H9 (cell line): ENCODE measurements around the gene EMX2. TPM values are rescaled to one million over a fixed set of nuclear protein-coding genes. Genes with fewer than 3 reads are reported as not detected.
"Not testable (repeated sequence)": the region's sequence is repeated elsewhere in the genome, so short reads cannot be mapped to it uniquely, and the experiment has no call there.

ENCODE experiments used
- DNase-seq: peaks from one replicate; pipeline ENCODE4 v3.0.0-alpha.2; 2017
- H2AFZ ChIP-seq: one replicate; pipeline ENCODE4 v1.6.1; 2013; ENCODE audit warnings: mild to moderate bottlenecking, low read length, control low read depth, moderate library complexity
- H2AK5ac ChIP-seq: 2 replicates; pipeline ENCODE4 v1.6.1; 2013; ENCODE audit warnings: low read length, control low read depth, mixed read lengths; ENCODE audit not compliant: insufficient read length
- H2BK120ac ChIP-seq: one replicate; pipeline ENCODE4 v1.6.1; 2013; ENCODE audit warnings: low read depth, mild to moderate bottlenecking, low read length, control low read depth, inconsistent platforms; ENCODE audit not compliant: poor library complexity, severe bottlenecking
- H2BK12ac ChIP-seq: 2 replicates; pipeline ENCODE4 v1.6.1; 2013; ENCODE audit warnings: low read length, control low read depth, mixed read lengths, low read depth; ENCODE audit not compliant: insufficient read length
- H2BK15ac ChIP-seq: 2 replicates; pipeline ENCODE4 v1.6.1; 2013; ENCODE audit warnings: low read depth, low read length, control low read depth
- H2BK20ac ChIP-seq: one replicate; pipeline ENCODE4 v1.6.1; 2013; ENCODE audit warnings: low read depth, mild to moderate bottlenecking, low read length, control low read depth, inconsistent platforms; ENCODE audit not compliant: poor library complexity, severe bottlenecking
- H2BK5ac ChIP-seq: 2 replicates; pipeline ENCODE4 v1.6.1; 2013; ENCODE audit warnings: low read length, control low read depth, mixed read lengths; ENCODE audit not compliant: insufficient read length
- H3K14ac ChIP-seq: 2 replicates; pipeline ENCODE4 v1.6.1; 2013; ENCODE audit warnings: low read length, control low read depth; ENCODE audit not compliant: insufficient read depth
- H3K18ac ChIP-seq: 2 replicates; pipeline ENCODE4 v1.6.1; 2013; ENCODE audit warnings: low read depth, mild to moderate bottlenecking, mixed read lengths, low read length, control low read depth; ENCODE audit not compliant: insufficient read length
- H3K23ac ChIP-seq: 2 replicates; pipeline ENCODE4 v1.6.1; 2013; ENCODE audit warnings: low read length, control low read depth, mixed read lengths, low read depth; ENCODE audit not compliant: insufficient read length
- H3K23me2 ChIP-seq: 2 replicates; pipeline ENCODE4 v1.6.1; 2013; ENCODE audit warnings: low read depth, mild to moderate bottlenecking, mixed read lengths, low read length, control low read depth; ENCODE audit not compliant: insufficient read length, poor library complexity, severe bottlenecking
- H3K27ac ChIP-seq: 2 replicates; pipeline ENCODE4 v1.5.1; 2013; ENCODE audit warnings: low read length, control low read depth, mixed read lengths, low read depth; ENCODE audit not compliant: insufficient read length
- H3K27me3 ChIP-seq: 2 replicates; pipeline ENCODE4 v1.6.1; 2013; ENCODE audit warnings: low read length, control low read depth, inconsistent platforms; ENCODE audit not compliant: insufficient read depth
- H3K4ac ChIP-seq: 2 replicates; pipeline ENCODE4 v1.6.1; 2013; ENCODE audit warnings: low read depth, mild to moderate bottlenecking, control low read depth, inconsistent platforms, low read length, moderate library complexity
- H3K4me1 ChIP-seq: 2 replicates; pipeline ENCODE4 v1.6.1; 2013; ENCODE audit warnings: low read length, control low read depth, inconsistent platforms; ENCODE audit not compliant: insufficient read depth
- H3K4me2 ChIP-seq: 2 replicates; pipeline ENCODE4 v1.6.1; 2013; ENCODE audit warnings: low read length, control low read depth, mixed read lengths; ENCODE audit not compliant: insufficient read length, insufficient read depth
- H3K56ac ChIP-seq: 2 replicates; pipeline ENCODE4 v1.6.1; 2013; ENCODE audit warnings: low read depth, mild to moderate bottlenecking, mixed read lengths, low read length, control low read depth; ENCODE audit not compliant: insufficient read length
- H3K79me1 ChIP-seq: 2 replicates; pipeline ENCODE4 v1.6.1; 2013; ENCODE audit warnings: low read depth, mild to moderate bottlenecking, moderate library complexity, low read length, control low read depth, inconsistent platforms; ENCODE audit not compliant: insufficient read depth, poor library complexity, severe bottlenecking
- H3K79me2 ChIP-seq: 2 replicates; pipeline ENCODE4 v1.6.1; 2013; ENCODE audit warnings: low read length, control low read depth, inconsistent platforms; ENCODE audit not compliant: insufficient read depth
- H3K9ac ChIP-seq: 2 replicates; pipeline ENCODE4 v1.6.1; 2013; ENCODE audit warnings: low read length, control low read depth, mixed read lengths; ENCODE audit not compliant: insufficient read length; ENCODE audit errors: extremely low read depth
- H3K9me3 ChIP-seq: one replicate; pipeline ENCODE4 v1.6.1; 2013; ENCODE audit warnings: low read depth, low read length, inconsistent platforms; ENCODE audit not compliant: control insufficient read depth
- H3T11ph ChIP-seq: one replicate; pipeline ENCODE4 v1.6.1; 2013; ENCODE audit warnings: mild to moderate bottlenecking, low read length, control low read depth, inconsistent platforms
- H4K20me1 ChIP-seq: one replicate; pipeline ENCODE4 v1.6.1; 2013; ENCODE audit not compliant: control insufficient read depth, insufficient read length, insufficient read depth
- H4K5ac ChIP-seq: 2 replicates; pipeline ENCODE4 v1.6.1; 2013; ENCODE audit warnings: low read depth, mild to moderate bottlenecking, mixed read lengths, low read length, control low read depth; ENCODE audit not compliant: insufficient read length
- H4K8ac ChIP-seq: replicated peaks from 2 replicates; pipeline ENCODE4 v1.6.1; 2013; ENCODE audit warnings: low read length, control low read depth, mixed read lengths, low read depth; ENCODE audit not compliant: insufficient read length
- H4K91ac ChIP-seq: 2 replicates; pipeline ENCODE4 v1.6.1; 2013; ENCODE audit warnings: low read depth, mild to moderate bottlenecking, moderate library complexity, mixed read lengths, low read length, control low read depth; ENCODE audit not compliant: insufficient read length
- H3K27ac Mint-ChIP-seq, 3 experiments: 2 replicates in 2 of 3; 3 replicates in 1 of 3; pipeline ENCODE4 v1.8.0; 2020 to 2021; ENCODE audit warnings: mixed read lengths in 3 of 3, mild to moderate bottlenecking in 1 of 3, moderate library complexity in 1 of 3
- H3K27me3 Mint-ChIP-seq: 2 replicates; pipeline ENCODE4 v1.8.0; 2021; ENCODE audit warnings: low read depth, mild to moderate bottlenecking, moderate library complexity, mixed read lengths
- H3K36me3 Mint-ChIP-seq, 3 experiments: 2 replicates in 2 of 3; 3 replicates in 1 of 3; pipeline ENCODE4 v1.8.0; 2020 to 2021; ENCODE audit warnings: low read depth in 3 of 3, mixed read lengths in 3 of 3; ENCODE audit not compliant: insufficient read depth in 1 of 3
- H3K4me1 Mint-ChIP-seq, 2 experiments: 2 replicates each; pipeline ENCODE4 v1.8.0; 2020; ENCODE audit warnings: mixed read lengths in 2 of 2
- H3K4me3 Mint-ChIP-seq, 2 experiments: 2 replicates in 1 of 2; 3 replicates in 1 of 2; pipeline ENCODE4 v1.8.0; 2020 to 2021; ENCODE audit warnings: mild to moderate bottlenecking in 2 of 2, mixed read lengths in 2 of 2, moderate library complexity in 1 of 2
- H3K9me3 Mint-ChIP-seq, 2 experiments: 2 replicates in 1 of 2; 3 replicates in 1 of 2; pipeline ENCODE4 v1.8.0; 2020; ENCODE audit warnings: mild to moderate bottlenecking in 2 of 2, mixed read lengths in 2 of 2, moderate library complexity in 1 of 2
- CTCF ChIP-seq: fragments of 200-600 bp; sonication (generic); conservative IDR thresholded peaks from 3 replicates; pipeline ENCODE4 v1.8.0; 2021; ENCODE audit warnings: antibody characterized with exemption, mild to moderate bottlenecking
- WGBS: extraction: QIAGEN DNeasy Blood & Tissue Kit; methylation state at CpG from one replicate; pipeline ENCODE4 v1.1.7; 2013; ENCODE audit warnings: missing lambda C conversion rate, low lambda C conversion rate, mixed read lengths; ENCODE audit not compliant: insufficient read length; ENCODE audit errors: extremely low coverage; 5-methylcytosine and 5-hydroxymethylcytosine counted together
- total RNA-seq: library from RNA; stranded (reverse); gene quantifications from 2 replicates; pipeline ENCODE4 v1.2.1, GENCODE V29; 2021

The EMX2 gene
- total RNA-seq, 1 experiment from 2014 or later, result not detected

GRCh38 chr10:117504562-117504961, 38.0 kb upstream of the EMX2 start:
- H3K27ac ChIP-seq, result no peak overlapping the region
- H3K4ac ChIP-seq, result no peak overlapping the region
- WGBS, result no CpG with 5 or more reads among the region's 8 CpGs
- H2AK5ac ChIP-seq, result no peak overlapping the region
- Mint-ChIP-seq H3K27ac (no peak overlapping the region), H3K36me3 (no peaks in the 10 kb centered on the region), H3K4me1 (peaks cover 3 to 8% of the 10 kb centered on the region in 2 experiments; a peak in 2 of 4 replicates), H3K9me3 (no peaks in the 10 kb centered on the region), H3K4me3 (no peak overlapping the region), H3K27me3 (peaks cover 31% of the 10 kb centered on the region)
- no peak overlapping the region for H4K91ac ChIP-seq
- H3K79me2 ChIP-seq, result no peaks in the 10 kb centered on the region
- no peak overlapping the region for H2BK5ac ChIP-seq
- H3K18ac ChIP-seq, result no peak overlapping the region
- no peaks in the 10 kb centered on the region for H3K9me3 ChIP-seq
- H2BK20ac ChIP-seq, result no peak overlapping the region
- H2BK15ac ChIP-seq, result no peak overlapping the region
- DNase-seq, result peak; percentile 3
- H3K9ac ChIP-seq, result no peak overlapping the region
- TF ChIP-seq CTCF, result no peak
- H2BK120ac ChIP-seq, result no peak overlapping the region
- H3K4me1 ChIP-seq, result no peaks in the 10 kb centered on the region
- no peaks in the 10 kb centered on the region for H3K27me3 ChIP-seq
- no peak overlapping the region for H3K4me2 ChIP-seq
- H3K23me2 ChIP-seq, result no peaks in the 10 kb centered on the region
- H3K79me1 ChIP-seq, result no peaks in the 10 kb centered on the region
- no peak overlapping the region for H2BK12ac ChIP-seq
- H2AFZ ChIP-seq, result no peak overlapping the region
- no peak overlapping the region for H4K8ac ChIP-seq
- H4K20me1 ChIP-seq, result no peaks in the 10 kb centered on the region
- no peak overlapping the region for H3K56ac ChIP-seq
- H4K5ac ChIP-seq, result no peak overlapping the region
- no peak overlapping the region for H3K14ac ChIP-seq
- no peak overlapping the region for H3K23ac ChIP-seq
- H3T11ph ChIP-seq, result no peak overlapping the region

- not testable (repeated sequence) for H2BK120ac ChIP-seq, H3K23me2 ChIP-seq, H3K4me3 Mint-ChIP-seq, H3K36me3 Mint-ChIP-seq, H3K23ac ChIP-seq, H3K4me1 Mint-ChIP-seq, H3K18ac ChIP-seq, H3K79me1 ChIP-seq, H3K9me3 ChIP-seq, H2BK12ac ChIP-seq, H3K9me3 Mint-ChIP-seq, H2BK20ac ChIP-seq, H3K56ac ChIP-seq, H2BK15ac ChIP-seq, H3K4me1 ChIP-seq, H3K4ac ChIP-seq, H2AK5ac ChIP-seq, H3K27ac Mint-ChIP-seq, H4K8ac ChIP-seq, H4K91ac ChIP-seq, H2BK5ac ChIP-seq, H3K79me2 ChIP-seq, H3K27me3 ChIP-seq, H4K20me1 ChIP-seq, H4K5ac ChIP-seq, H3K14ac ChIP-seq, H3K27ac ChIP-seq, H2AFZ ChIP-seq, H3T11ph ChIP-seq, H3K9ac ChIP-seq, H3K4me2 ChIP-seq
- peaks cover 28% of the 10 kb centered on the region for H3K27me3 Mint-ChIP-seq
- no CpG with 5 or more reads among the region's 7 CpGs for WGBS
- peak; percentile 4 for DNase-seq
Measured at GRCh38 chr10:117507081-117507480, 35.5 kb upstream of the EMX2 start.
